ENCODE measurements around the gene B4GAT1. TPM values are rescaled to one million over a fixed set of nuclear protein-coding genes. Genes with fewer than 3 reads are reported as not detected.

B4GAT1 gene
- total RNA-seq, 3 donors from 2014 or later: 13.4 to 34.6 (median 13.4) TPM

DNA sequence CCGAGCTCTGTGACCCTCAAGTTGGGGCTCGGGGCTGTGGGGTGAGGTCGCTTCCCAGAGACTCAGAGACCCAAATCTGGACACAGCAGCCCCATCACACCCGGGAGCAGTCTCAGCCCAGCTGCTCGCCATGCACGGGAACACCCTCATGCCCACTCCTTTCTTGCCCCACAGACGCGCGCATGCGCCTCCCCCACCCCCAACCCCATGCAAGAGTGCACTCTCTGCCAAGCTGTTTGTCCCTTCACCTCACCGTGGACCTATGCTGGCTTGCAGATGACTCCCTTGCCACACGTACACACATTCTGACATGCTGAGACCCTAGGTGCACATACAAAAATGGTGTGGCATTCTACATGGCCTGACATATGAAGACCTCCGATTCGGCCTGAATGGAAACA lies 30.1 kb downstream of the B4GAT1 start:
- H3K4me3 ChIP-seq: no peak overlapping the region
- TF ChIP-seq CTCF (IDR thresholded peaks at IDR 0.05): no peak
- H3K4me1 ChIP-seq (ENCODE audit: low read depth): peaks cover 12% of the 10 kb centered on the region
- no peak for ATAC-seq
- no peak for DNase-seq
- H3K36me3 ChIP-seq (ENCODE audit: low read depth): no peaks in the 10 kb centered on the region
- no peaks in the 10 kb centered on the region for H3K9me3 ChIP-seq
- intact Hi-C loops (cut with DNase I, micrococcal nuclease): loop anchor here in 1 of 2 donors (10.0 kb wide), 1 partner anchor 67 kb away; no protein-coding TSS in a partner anchor

- Histone ChIP-seq H3K4me1 (ENCODE audit: low read depth) (peaks cover 12% of the 10 kb centered on the region), H3K36me3 (ENCODE audit: low read depth) (no peaks in the 10 kb centered on the region), H3K9me3 (no peaks in the 10 kb centered on the region), H3K4me3 (no peak within 1 kb of the TSS)
- intact Hi-C loops (cut with DNase I, micrococcal nuclease): loop anchor here in 1 of 2 donors (10.0 kb wide), 1 partner anchor 68 kb away; no protein-coding TSS in a partner anchor
- no peak for TF ChIP-seq CTCF (IDR thresholded peaks at IDR 0.05)
- ATAC-seq: no peak
- peak in 2 of 3 donors; percentile 58 to 81 for DNase-seq
These were observed 30.6 kb downstream of the B4GAT1 start, which contains the start of gene CD248 for GRCh38 chr11:66316849-66317251. Gene CD248 (minus strand): TSS chr11:66317044. CDS start chr11:66317027, 17 bp downstream.

- ATAC-seq: no peak
- no peak for TF ChIP-seq CTCF (IDR thresholded peaks at IDR 0.05)
- Histone ChIP-seq H3K36me3 (ENCODE audit: low read depth) (no peaks in the 10 kb centered on the region), H3K4me3 (no peak overlapping the region), H3K9me3 (no peaks in the 10 kb centered on the region), H3K4me1 (ENCODE audit: low read depth) (peaks cover 12% of the 10 kb centered on the region)
- intact Hi-C loops (cut with DNase I, micrococcal nuclease): loop anchor here in 1 of 2 donors (10.0 kb wide), 1 partner anchor 69 kb away; no protein-coding TSS in a partner anchor
- DNase-seq: no peak
These were observed 31.3 kb downstream of the B4GAT1 start for GRCh38 chr11:66315921-66316811.

DNA sequence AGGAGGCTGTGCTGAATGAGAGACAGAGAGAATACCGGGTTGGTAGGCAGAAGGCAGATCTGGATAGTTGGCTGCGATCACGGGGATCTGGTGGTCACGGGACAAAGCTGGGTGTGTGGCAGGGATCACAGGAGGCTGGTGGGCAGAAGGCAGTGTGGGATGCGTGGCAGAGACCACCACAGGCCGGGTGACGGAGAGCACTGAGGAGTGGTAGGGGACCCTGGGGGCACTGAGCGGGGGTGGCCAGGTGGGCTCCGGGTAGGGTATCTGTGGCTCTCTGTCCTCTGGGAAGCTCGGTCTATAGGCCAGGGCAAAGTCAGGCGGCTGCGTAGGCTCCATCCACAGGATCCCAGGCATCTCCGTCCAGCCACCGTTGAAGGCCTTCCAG lies 31.9 kb downstream of the B4GAT1 start:
- TF ChIP-seq CTCF (IDR thresholded peaks at IDR 0.05): no peak
- DNase-seq: no peak
- no peak for ATAC-seq
- no peaks in the 10 kb centered on the region for H3K36me3 ChIP-seq (ENCODE audit: low read depth)
- no peak overlapping the region for H3K4me3 ChIP-seq
- intact Hi-C loops (cut with DNase I, micrococcal nuclease): loop anchor here in 1 of 2 donors (10.0 kb wide), 1 partner anchor 69 kb away; no protein-coding TSS in a partner anchor
- H3K9me3 ChIP-seq: no peaks in the 10 kb centered on the region
- H3K4me1 ChIP-seq (ENCODE audit: low read depth): peaks cover 12% of the 10 kb centered on the region

GRCh38 chr11:66314561-66315497 lies 32.6 kb downstream of the B4GAT1 start:
- Histone ChIP-seq H3K36me3 (ENCODE audit: low read depth) (no peaks in the 10 kb centered on the region), H3K9me3 (no peaks in the 10 kb centered on the region), H3K4me1 (ENCODE audit: low read depth) (peaks cover 12% of the 10 kb centered on the region), H3K4me3 (no peak overlapping the region)
- DNase-seq (no peak), ATAC-seq (no peak)
- intact Hi-C loops (cut with DNase I, micrococcal nuclease): loop anchor here in 1 of 2 donors (10.0 kb wide), 1 partner anchor 70 kb away; no protein-coding TSS in a partner anchor
- no peak for TF ChIP-seq CTCF (IDR thresholded peaks at IDR 0.05)

All from mucosa of descending colon (tissue), 3 donors.